Testis (tissue), 3 donors: ENCODE measurements around the gene EXOC4. TPM values are rescaled to one million over a fixed set of nuclear protein-coding genes. Genes with fewer than 3 reads are reported as not detected.

Experiments used
- DNase-seq: peaks from one replicate; pipeline ENCODE4 v3.0.0-alpha.2; 2019
- H3K27ac ChIP-seq, 2 donors: fragments of 200-600 bp; sonication (generic); one replicate each; pipeline ENCODE4 v1.5.1; 2019
- H3K27me3 ChIP-seq: fragments of 200-600 bp; sonication (generic); one replicate; pipeline ENCODE4 v1.5.1; 2019
- H3K36me3 ChIP-seq: fragments of 200-600 bp; sonication (generic); one replicate; pipeline ENCODE4 v1.5.1; 2017; ENCODE audit warnings: low read depth; ENCODE audit errors: missing control alignments
- H3K4me1 ChIP-seq: fragments of 200-600 bp; sonication (generic); one replicate; pipeline ENCODE4 v1.5.1; 2019
- H3K4me3 ChIP-seq, 2 donors: fragments of 200-600 bp; sonication (generic); one replicate each; pipeline ENCODE4 v1.5.1; 2017 to 2019
- H3K9me3 ChIP-seq: fragments of 200-600 bp; sonication (generic); one replicate; pipeline ENCODE4 v1.5.1; 2017
- CTCF ChIP-seq, 3 experiments: fragments of 450-650 bp in 2 of 3; fragments of 200-600 bp in 1 of 3; sonication (generic) in 1 of 3; IDR thresholded peaks; one replicate each; pipeline ENCODE4 v1.5.1; 2016 to 2019; ENCODE audit warnings: antibody characterized with exemption in 3 of 3, mild to moderate bottlenecking in 2 of 3, moderate library complexity in 1 of 3
- POLR2A ChIP-seq: fragments of 450-650 bp; IDR thresholded peaks from one replicate; pipeline ENCODE4 v1.6.1; 2017; ENCODE audit warnings: antibody characterized with exemption, mild to moderate bottlenecking, moderate library complexity
- WGBS, 2 donors: methylation state at CpG; one replicate each; pipeline ENCODE4 v1.1.5; 2018; 5-methylcytosine and 5-hydroxymethylcytosine counted together
- intact Hi-C: fragments of 100-400 bp; cut with DNase I; formaldehyde crosslinking; loops from one replicate; pipeline ENCODE4 v1.15.1; 2023; ENCODE audit warnings: low total_unique reads
- polyA plus RNA-seq: library from polyadenylated mRNA; stranded (reverse); fragments of 350-450 nt; fragmentation: Illumina TruSeq; extraction: RNeasy Lipid Tissue Mini Kit (QIAGEN cat#74804); gene quantifications from one replicate; pipeline ENCODE4 v1.2.3, GENCODE V29; 2014; ENCODE audit warnings: low read depth, low replicate concordance; ENCODE audit not compliant: insufficient read depth
- total RNA-seq, 2 donors: library from RNA; depleted of rRNA; stranded (reverse); fragments of >200 nt; gene quantifications; one replicate each; pipeline ENCODE4 v1.2.3, GENCODE V29; 2016

The EXOC4 gene
- total and polyA plus RNA-seq, 3 donors from 2014 or later = 47.4 to 169 (median 142) TPM

DNA sequence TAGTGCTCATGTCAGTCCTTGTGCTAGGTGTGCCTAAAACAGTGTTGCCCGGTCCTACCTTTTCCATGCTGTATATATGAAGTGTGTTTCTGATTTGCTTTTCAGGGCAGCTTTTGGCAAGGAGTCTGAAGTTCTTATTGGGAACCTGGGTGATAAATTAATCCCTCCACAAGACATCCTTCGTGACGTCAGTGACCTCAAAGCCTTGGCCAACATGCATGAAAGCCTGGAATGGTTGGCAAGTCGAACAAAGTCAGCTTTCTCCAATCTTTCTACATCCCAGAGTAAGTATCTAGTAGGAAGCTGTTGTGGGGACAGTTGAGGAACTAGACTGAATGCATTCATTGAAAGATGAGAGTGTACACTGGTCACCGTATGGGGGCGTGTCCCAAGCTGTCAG is 684.9 kb downstream of the EXOC4 start:
- WGBS, 2 donors = 94 to 95% methylated on average over 6 of the region's 6 CpGs
- no peak overlapping the region for H3K27ac ChIP-seq
- TF ChIP-seq POLR2A (no peak), CTCF (IDR thresholded peaks at IDR 0.05) (no peak)

GRCh38 chr7:133940368-133940767 is 687.5 kb downstream of the EXOC4 start:
- no peaks in the 10 kb centered on the region for H3K9me3 ChIP-seq
- no peaks in the 10 kb centered on the region for H3K36me3 ChIP-seq
- no peak overlapping the region for H3K4me3 ChIP-seq
- intact Hi-C loops = no loop called here
- no peaks in the 10 kb centered on the region for H3K4me1 ChIP-seq
- H3K27me3 ChIP-seq = no peaks in the 10 kb centered on the region
- H3K27ac ChIP-seq = no peak overlapping the region
- 93 to 95% methylated on average over 1 of the region's 1 CpG for WGBS, 2 donors
- TF ChIP-seq CTCF (IDR thresholded peaks at IDR 0.05) (no peak), POLR2A (no peak)
- no peak for DNase-seq

More for the DNA sequence above, 684.9 kb downstream of the EXOC4 start:
- Histone ChIP-seq H3K4me1 (no peaks in the 10 kb centered on the region), H3K36me3 (no peaks in the 10 kb centered on the region), H3K9me3 (no peaks in the 10 kb centered on the region), H3K27me3 (no peaks in the 10 kb centered on the region), H3K4me3 (no peak overlapping the region)
- intact Hi-C loops = no loop called here
- DNase-seq = no peak

DNA sequence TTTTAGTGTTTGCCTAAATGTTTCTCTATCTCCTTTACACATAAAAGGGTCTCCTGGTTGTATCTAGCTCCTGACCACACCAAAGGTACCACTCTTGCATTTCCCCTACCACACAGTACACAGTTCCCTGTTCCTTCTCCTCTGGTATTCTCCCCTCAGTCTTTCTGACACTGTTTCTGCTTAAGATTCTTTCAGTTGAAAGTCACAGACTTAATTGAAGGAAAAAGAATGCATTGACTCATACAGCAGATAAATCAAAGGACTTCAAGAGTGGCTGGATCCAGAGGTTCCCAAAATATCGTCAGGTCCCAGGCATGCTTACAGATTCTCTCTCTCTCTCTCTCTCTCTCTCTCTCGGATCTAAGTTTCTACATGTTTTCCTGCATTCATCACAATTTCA is 688.6 kb downstream of the EXOC4 start:
- no peaks in the 10 kb centered on the region for H3K36me3 ChIP-seq
- no peak overlapping the region for H3K4me3 ChIP-seq
- intact Hi-C loops = no loop called here
- TF ChIP-seq CTCF (IDR thresholded peaks at IDR 0.05) (no peak), POLR2A (no peak)
- no peaks in the 10 kb centered on the region for H3K27me3 ChIP-seq
- no peak for DNase-seq
- H3K4me1 ChIP-seq = no peaks in the 10 kb centered on the region
- H3K9me3 ChIP-seq = no peaks in the 10 kb centered on the region
- WGBS, 2 donors = 64 to 68% methylated on average over 2 of the region's 2 CpGs
- no peak overlapping the region for H3K27ac ChIP-seq

DNA sequence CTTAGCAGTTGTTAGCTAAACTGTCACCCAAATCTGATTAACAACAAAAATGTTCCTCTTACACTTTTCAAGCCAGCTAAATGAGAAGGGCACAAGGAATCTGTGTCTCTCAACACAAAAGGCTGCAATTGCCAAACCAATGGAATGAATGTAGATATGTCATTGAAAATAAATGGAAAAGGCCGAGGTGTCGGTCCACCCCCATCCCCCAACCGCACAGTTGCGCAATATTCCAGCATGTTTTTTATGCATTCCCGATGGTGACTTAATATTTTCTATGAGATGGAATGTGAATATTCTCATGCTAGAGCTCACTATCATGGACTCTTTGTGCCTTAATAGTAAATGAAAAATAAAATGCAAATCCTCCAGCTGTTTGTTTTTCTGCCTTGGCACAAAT is 692.6 kb downstream of the EXOC4 start:
- H3K27me3 ChIP-seq = no peaks in the 10 kb centered on the region
- WGBS, 2 donors = 77 to 84% methylated on average over 5 of the region's 5 CpGs
- H3K4me3 ChIP-seq = no peak overlapping the region
- no peak overlapping the region for H3K27ac ChIP-seq
- no peak for TF ChIP-seq CTCF (IDR thresholded peaks at IDR 0.05)
- no peak for TF ChIP-seq POLR2A
- no peaks in the 10 kb centered on the region for H3K9me3 ChIP-seq
- H3K4me1 ChIP-seq = no peaks in the 10 kb centered on the region
- intact Hi-C loops = no loop called here
- no peaks in the 10 kb centered on the region for H3K36me3 ChIP-seq
- no peak for DNase-seq

GRCh38 chr7:133947458-133948254 is 694.8 kb downstream of the EXOC4 start:
- 78 to 83% methylated on average over 6 of the region's 6 CpGs for WGBS, 2 donors

More at GRCh38 chr7:133947458-133948254, 694.8 kb downstream of the EXOC4 start:
- no peak for DNase-seq
- Histone ChIP-seq H3K9me3 (no peaks in the 10 kb centered on the region), H3K27me3 (no peaks in the 10 kb centered on the region), H3K4me3 (no peak overlapping the region), H3K27ac (no peak overlapping the region), H3K4me1 (no peaks in the 10 kb centered on the region), H3K36me3 (no peaks in the 10 kb centered on the region)
- intact Hi-C loops = no loop called here
- TF ChIP-seq POLR2A = no peak
- no peak for TF ChIP-seq CTCF (IDR thresholded peaks at IDR 0.05)
